Peyer's patch (tissue), 4 donors: ENCODE data around the gene FARP1. TPM values are rescaled to one million over a fixed set of nuclear protein-coding genes. Genes with fewer than 3 reads are reported as not detected.

ENCODE experiments used
- DNase-seq, 3 donors: peaks; one replicate each; pipeline ENCODE4 v3.0.0-alpha.2; 2017 to 2019
- H3K27ac ChIP-seq, 4 donors: fragments of 200-600 bp; sonication (generic); one replicate each; pipeline ENCODE4 v1.5.1; 2016 to 2019
- H3K27me3 ChIP-seq, 2 donors: fragments of 200-600 bp; sonication (generic); one replicate each; pipeline ENCODE4 v1.5.1; 2019
- H3K36me3 ChIP-seq, 3 donors: fragments of 200-600 bp; sonication (generic); one replicate each; pipeline ENCODE4 v1.5.1; 2016 to 2019
- H3K4me1 ChIP-seq, 4 donors: fragments of 200-600 bp; sonication (generic); one replicate each; pipeline ENCODE4 v1.5.1; 2016 to 2019
- H3K4me3 ChIP-seq, 4 donors: fragments of 200-600 bp; sonication (generic); 1 replicate in 3 of 4; 2 replicates in 1 of 4; pipeline ENCODE4 v1.5.1; 2016 to 2019; ENCODE audit warnings: mild to moderate bottlenecking in 1 of 4
- H3K9me3 ChIP-seq, 4 donors: fragments of 200-600 bp; sonication (generic); one replicate each; pipeline ENCODE4 v1.5.1; 2016 to 2019; ENCODE audit warnings: mild to moderate bottlenecking in 1 of 4
- POLR2A ChIP-seq, 2 donors: fragments of 450-650 bp; IDR thresholded peaks; one replicate each; pipeline ENCODE4 v1.5.1; 2017; ENCODE audit warnings: antibody characterized with exemption in 2 of 2, mild to moderate bottlenecking in 2 of 2, moderate library complexity in 2 of 2
- total RNA-seq, 4 donors: library from RNA; depleted of rRNA; stranded (reverse); fragments of >200 nt; gene quantifications; one replicate each; pipeline ENCODE4 v1.1.0, GENCODE V29; 2016
- TF ChIP-seq, protein P1 (sequence below), 6 experiments: fragments of 450-650 bp in 4 of 6; fragments of 200-600 bp in 2 of 6; sonication (generic) in 1 of 6; IDR thresholded peaks; one replicate each; pipeline ENCODE4 v1.5.1; 2017 to 2019; ENCODE audit warnings: antibody characterized with exemption in 6 of 6, mild to moderate bottlenecking in 3 of 6, moderate library complexity in 1 of 6

Gene FARP1
- total RNA-seq, 4 donors from 2014 or later, result 10.6 to 61.1 (median 14.9) TPM

DNA sequence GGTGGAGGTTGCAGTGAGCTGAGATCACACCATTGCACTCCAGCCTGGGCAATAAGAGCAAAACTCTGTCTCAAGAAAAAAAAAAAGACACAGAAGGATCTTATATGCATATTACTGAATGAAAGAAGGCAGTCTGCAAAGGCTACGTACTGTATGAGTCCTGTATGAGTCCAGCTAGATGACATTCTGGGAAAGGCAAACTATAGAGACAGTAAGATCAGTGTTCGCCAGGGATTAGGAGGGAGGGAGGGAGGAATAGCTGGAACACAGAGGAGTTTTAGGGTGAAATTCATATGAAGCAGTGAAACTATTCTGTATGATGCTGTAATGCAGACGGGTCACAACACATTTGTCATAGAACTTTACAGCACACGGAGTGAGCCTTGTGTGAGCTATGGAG is 200.1 kb downstream of the FARP1 start:
- Histone ChIP-seq H3K36me3 (no peaks in the 10 kb centered on the region), H3K9me3 (no peaks in the 10 kb centered on the region), H3K4me3 (no peak overlapping the region), H3K4me1 (no peaks in the 10 kb centered on the region), H3K27ac (no peak overlapping the region), H3K27me3 (no peaks in the 10 kb centered on the region)
- no peak for TF ChIP-seq POLR2A (IDR thresholded peaks at IDR 0.05)
- TF ChIP-seq, protein P1, sequence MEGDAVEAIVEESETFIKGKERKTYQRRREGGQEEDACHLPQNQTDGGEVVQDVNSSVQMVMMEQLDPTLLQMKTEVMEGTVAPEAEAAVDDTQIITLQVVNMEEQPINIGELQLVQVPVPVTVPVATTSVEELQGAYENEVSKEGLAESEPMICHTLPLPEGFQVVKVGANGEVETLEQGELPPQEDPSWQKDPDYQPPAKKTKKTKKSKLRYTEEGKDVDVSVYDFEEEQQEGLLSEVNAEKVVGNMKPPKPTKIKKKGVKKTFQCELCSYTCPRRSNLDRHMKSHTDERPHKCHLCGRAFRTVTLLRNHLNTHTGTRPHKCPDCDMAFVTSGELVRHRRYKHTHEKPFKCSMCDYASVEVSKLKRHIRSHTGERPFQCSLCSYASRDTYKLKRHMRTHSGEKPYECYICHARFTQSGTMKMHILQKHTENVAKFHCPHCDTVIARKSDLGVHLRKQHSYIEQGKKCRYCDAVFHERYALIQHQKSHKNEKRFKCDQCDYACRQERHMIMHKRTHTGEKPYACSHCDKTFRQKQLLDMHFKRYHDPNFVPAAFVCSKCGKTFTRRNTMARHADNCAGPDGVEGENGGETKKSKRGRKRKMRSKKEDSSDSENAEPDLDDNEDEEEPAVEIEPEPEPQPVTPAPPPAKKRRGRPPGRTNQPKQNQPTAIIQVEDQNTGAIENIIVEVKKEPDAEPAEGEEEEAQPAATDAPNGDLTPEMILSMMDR (IDR thresholded peaks at IDR 0.05), result no peak
- DNase-seq, result no peak

DNA sequence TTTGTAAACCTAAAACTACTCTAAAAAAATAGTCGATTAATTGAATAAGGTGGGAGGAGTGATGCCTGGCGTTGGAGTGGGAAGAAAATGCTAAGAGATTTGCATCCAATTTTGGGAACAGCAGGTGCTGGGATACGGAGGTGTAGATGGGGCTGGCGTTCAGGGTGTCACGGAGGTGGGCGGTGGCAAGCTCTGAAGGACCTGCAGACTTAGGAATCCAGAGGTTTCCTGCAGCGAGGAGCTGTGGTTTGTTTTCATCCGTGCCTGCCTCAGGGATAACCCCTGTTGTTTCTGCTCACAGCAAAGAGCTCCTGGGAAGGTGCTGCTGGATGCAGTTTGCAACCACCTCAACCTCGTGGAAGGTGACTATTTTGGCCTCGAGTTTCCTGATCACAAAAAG is 200.6 kb downstream of the FARP1 start:
- Histone ChIP-seq H3K27me3 (no peaks in the 10 kb centered on the region), H3K27ac (no peak overlapping the region), H3K4me3 (no peak overlapping the region), H3K4me1 (no peaks in the 10 kb centered on the region), H3K9me3 (no peaks in the 10 kb centered on the region), H3K36me3 (no peaks in the 10 kb centered on the region)
- no peak for DNase-seq
- no peak for TF ChIP-seq POLR2A (IDR thresholded peaks at IDR 0.05)
- TF ChIP-seq, protein P1 (IDR thresholded peaks at IDR 0.05), result no peak

DNA sequence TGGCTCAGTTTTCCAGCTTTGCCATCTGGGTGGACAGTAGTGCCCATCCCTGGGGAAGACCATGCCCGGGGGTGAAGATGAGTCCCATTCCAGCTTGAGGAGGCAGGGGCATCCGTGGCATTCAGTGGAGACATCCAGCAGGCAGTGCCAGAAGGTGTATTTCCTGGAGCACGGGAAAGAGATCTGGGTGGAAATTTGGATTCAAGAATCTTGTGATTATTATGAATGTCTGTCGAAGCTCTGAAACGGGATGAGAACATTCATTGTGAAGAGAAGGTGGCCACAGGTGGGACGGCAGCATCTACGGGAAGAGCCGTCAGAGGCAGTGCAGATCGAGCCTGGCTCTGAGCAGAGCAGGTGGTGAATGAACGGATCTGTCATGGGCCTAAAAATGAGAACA is 201.5 kb downstream of the FARP1 start:
- Histone ChIP-seq H3K4me3 (no peak overlapping the region), H3K27ac (no peak overlapping the region), H3K36me3 (no peaks in the 10 kb centered on the region), H3K9me3 (no peaks in the 10 kb centered on the region), H3K4me1 (no peaks in the 10 kb centered on the region), H3K27me3 (no peaks in the 10 kb centered on the region)
- DNase-seq, result no peak
- TF ChIP-seq POLR2A (IDR thresholded peaks at IDR 0.05), result no peak
- TF ChIP-seq, protein P1 (IDR thresholded peaks at IDR 0.05), result no peak

DNA sequence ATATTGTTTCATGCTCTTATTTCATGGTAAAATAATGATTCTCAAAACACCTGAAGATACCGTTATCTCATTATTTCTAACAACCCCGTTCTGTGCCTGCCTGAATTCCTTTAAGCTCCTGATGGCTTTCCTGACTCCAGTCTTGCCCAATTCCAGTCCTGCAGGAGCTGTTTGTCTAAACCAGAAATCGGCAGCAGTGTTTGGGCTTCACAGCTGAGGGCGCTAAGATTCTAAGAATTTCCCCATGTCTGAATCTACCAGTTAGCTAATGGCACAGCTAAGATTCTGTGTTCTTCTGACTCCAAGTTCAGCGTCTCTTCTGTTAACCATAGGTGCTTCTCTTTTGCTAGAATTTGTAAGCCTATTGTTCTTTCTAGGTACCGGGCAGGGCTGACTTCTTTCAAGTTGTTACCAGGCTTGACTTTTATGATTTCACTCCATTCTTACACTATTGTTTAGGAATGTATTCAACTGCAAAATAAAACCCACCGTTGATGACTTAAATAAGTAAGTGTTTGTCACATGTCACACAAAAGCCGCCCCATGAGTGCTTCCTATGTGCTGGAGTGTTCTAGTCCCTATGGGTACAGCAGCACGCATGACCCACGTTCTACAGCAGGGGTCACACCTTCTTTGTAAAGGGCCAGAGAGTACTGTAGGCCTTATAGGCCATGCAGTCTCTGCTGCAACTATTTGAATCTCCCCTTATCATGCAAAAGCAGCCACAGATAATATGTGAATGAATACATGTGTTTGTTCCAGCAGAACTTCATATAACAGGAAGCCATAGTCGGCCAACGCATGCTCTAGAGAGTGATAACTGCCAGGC is 202.4 kb downstream of the FARP1 start:
- H3K4me1 ChIP-seq, result no peaks in the 10 kb centered on the region
- TF ChIP-seq POLR2A (IDR thresholded peaks at IDR 0.05), result no peak
- TF ChIP-seq, protein P1 (IDR thresholded peaks at IDR 0.05), result no peak
- no peak overlapping the region for H3K27ac ChIP-seq
- H3K27me3 ChIP-seq, result no peaks in the 10 kb centered on the region
- no peak overlapping the region for H3K4me3 ChIP-seq
- H3K9me3 ChIP-seq, result no peaks in the 10 kb centered on the region
- no peaks in the 10 kb centered on the region for H3K36me3 ChIP-seq
- DNase-seq, result no peak

DNA sequence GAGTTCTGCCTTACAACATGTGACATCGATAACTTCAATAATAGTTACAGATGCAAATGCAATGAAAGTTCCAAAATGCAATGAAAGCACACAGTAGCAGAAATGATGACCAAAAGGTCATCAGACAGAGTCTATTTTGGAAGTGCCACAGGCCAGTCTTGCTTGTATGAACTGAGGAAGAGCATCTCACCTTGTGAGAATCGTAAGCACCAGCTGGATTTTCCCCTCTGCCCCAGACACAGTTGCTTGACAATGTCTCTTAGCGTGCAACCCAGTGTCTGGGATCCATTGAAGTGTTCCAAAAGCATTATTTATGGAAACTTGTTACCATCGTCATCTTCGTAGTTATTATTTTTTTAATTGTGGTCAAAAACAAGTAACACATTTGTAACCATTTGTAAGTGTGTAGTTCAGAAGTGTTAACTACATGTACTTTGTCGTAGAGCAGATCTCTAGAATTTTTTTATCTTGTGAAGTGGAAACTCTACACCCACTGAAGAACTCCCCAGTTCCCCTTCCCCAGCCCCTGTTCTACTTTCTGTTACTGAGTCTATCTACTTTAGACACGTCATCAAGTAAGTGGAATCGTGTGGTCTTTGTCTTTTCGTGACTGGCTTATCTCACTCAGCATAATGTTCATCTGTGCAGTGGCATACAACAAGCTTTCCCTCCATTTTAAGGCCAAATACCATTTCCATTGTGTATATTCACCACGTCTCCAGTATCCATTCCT is 204.2 kb downstream of the FARP1 start:
- Histone ChIP-seq H3K9me3 (no peaks in the 10 kb centered on the region), H3K27me3 (no peaks in the 10 kb centered on the region), H3K27ac (no peak overlapping the region), H3K36me3 (no peaks in the 10 kb centered on the region), H3K4me1 (no peaks in the 10 kb centered on the region), H3K4me3 (no peak overlapping the region)
- TF ChIP-seq, protein P1 (IDR thresholded peaks at IDR 0.05), result no peak
- TF ChIP-seq POLR2A (IDR thresholded peaks at IDR 0.05), result no peak
- no peak for DNase-seq
